SHP77 (cell line): ENCODE measurements around the gene CEP135.
A peak's percentile ranks its signal among the peaks of the same experiment; 100 is the strongest.
"Not testable (repeated sequence)": the region's sequence is repeated elsewhere in the genome, so short reads cannot be mapped to it uniquely, and the experiment has no call there.

Experiments used
- DNase-seq, 2 experiments: peaks; one replicate each; lab custom pipeline; 2025; lab: John Stamatoyannopoulos, UW

The CEP135 gene

GRCh38 chr4:55941881-55942396 is 6.8 kb upstream of the CEP135 start:
- no peak for DNase-seq

GRCh38 chr4:55947254-55947882 is 1.4 kb upstream of the CEP135 start:
- DNase-seq = peak in 1 of 2 experiments; percentile 10

- peak; percentile 10 to 15 for DNase-seq
These were observed 626 bp upstream of the CEP135 start for GRCh38 chr4:55947912-55948725.

DNA sequence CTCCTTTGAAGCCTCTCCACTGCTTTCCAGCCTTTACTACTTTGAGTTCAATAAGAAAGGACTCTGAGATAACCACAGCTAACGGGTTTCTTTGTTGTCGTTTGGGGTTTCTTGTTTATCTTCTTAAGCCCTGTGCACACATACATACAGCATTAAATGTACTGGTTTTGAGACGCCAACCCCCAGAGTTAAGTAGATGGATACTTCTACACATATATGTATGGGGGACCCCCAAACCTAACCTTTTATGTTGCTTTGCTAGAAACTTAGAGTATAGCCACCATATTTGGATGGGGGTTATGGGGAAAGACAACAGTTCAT is 697 bp downstream of the CEP135 start:
- no peak for DNase-seq

DNA sequence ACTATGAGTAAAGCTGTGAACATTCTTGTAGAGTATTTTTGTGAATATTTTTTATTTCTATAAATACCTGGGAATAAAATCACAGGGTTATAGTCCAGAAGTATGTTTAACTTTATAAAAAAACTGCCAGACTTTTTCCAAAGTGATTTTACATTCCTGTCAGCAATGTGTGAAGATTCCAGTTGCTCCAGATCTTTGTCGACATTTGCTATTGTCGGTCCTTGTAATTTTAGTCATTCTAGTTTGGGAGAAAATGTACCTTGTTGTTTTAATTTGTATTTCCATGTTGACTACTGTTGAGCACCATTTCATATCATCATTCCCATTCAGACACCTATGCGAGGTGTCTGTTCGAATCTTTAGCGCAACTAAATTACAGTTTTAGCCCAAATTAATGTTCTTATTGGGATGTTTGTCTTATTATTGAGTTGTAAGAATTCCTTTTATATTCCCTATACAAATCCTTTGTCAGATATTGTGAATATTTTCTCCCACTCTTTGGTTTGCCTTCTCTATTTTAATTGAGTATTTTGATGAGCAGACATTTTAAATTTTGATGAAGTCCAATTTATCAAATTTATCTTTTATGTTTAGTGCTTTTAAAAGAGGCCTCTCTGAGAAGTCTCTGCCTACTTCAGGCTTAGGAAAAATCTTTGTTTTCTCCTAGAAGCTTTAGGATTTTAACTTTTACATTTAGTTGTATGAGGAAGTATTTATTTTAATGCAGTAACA is 2.6 kb downstream of the CEP135 start:
- DNase-seq = no peak

- no peak for DNase-seq
These were observed 7.0 kb downstream of the CEP135 start for GRCh38 chr4:55955710-55956109.

DNA sequence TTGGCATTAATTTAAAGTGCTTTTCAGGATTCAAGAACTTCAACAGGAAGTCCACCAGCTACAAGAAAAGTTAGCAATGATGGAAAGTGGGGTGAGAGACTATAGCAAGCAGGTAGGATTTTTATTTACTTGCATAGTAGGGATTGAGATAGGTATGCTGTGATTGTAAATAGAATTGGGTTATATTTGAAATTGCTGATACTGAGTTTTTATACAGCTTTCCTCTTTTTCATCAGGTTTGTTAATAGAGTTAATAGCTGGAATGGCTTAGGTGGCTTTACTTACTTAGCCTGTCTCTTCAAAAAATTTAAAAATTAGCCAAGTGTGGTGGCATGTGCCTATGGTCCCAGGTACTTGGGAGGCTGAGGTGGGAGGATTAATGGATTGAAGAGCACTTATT is 10.9 kb downstream of the CEP135 start:
- DNase-seq = no peak

GRCh38 chr4:55964046-55964445 is 15.3 kb downstream of the CEP135 start:
- no peak for DNase-seq

DNA sequence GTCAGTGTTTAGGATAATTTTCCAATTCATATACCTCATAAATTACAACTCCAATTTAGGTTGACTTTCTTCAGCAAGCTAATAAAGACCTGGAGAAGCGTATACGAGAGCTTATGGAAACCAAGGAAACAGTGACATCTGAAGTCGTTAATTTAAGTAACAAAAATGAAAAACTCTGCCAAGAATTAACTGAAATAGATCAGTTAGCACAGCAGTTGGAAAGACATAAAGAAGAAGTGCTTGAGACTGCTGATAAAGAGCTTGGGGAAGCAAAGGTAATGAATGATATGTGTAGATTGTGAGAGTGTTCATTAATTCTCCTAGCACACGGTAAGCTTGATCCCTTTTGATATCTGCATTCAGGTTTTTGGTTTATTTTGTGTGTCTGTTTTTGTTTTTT is 16.8 kb downstream of the CEP135 start:
- DNase-seq = no peak

GRCh38 chr4:55966324-55966723 is 17.6 kb downstream of the CEP135 start:
- not testable (repeated sequence) for DNase-seq

DNA sequence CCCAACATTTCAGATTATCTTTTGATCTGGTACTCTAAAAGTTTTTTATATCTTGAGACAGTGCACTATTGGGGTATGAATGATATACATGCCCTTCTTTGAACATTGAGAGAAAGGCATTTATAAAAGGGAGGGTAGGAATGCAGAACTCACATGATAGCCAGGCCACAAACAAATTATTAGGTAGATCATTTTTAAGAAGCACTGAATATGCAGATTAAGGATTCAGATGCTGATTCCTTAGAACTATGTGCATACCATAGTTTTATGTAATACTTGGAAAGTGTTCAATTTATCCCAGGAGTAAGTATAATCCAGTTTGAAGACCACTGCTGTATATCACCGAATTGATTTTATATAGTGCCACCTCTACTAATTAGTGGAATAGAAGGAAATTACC is 18.6 kb downstream of the CEP135 start:
- DNase-seq = no peak

DNA sequence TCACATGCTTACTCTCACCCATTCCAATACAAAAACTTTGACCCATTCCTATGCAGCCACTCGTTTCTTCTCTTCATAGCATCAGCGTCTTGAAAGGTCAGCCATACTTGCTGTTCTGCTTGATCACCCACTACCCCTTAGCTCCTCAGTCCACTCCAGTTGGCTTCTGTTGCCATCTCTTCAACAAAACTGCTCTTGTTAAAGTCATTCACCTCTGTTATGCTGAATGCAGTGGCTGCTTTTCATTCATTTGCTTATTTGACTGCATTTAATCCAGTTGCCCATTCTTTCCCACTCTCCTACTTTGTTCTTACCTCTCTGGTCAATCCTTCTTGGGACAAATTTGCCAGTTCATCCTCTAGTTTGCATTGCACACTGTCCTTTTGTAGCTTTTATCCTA is 24.9 kb downstream of the CEP135 start:
- DNase-seq = no peak

DNA sequence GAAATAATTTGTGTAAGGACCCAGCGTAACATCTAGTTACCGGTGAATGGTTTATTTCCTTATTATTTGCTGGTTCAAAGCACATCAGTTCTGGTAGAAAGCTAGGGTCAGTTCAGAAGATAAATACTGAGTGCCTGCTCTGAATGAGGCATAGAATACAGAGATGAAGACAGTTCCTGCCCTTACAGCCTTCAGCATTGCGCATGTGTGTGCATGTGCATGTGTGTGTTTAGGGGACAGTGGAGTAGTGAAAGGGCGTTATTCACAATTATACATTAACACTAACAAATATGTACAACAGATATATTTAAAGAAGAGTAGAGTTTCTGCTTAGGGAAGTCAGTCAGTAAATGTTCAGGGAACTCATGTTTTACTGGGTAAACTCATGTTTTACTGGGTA is 29.1 kb downstream of the CEP135 start:
- DNase-seq = no peak

DNA sequence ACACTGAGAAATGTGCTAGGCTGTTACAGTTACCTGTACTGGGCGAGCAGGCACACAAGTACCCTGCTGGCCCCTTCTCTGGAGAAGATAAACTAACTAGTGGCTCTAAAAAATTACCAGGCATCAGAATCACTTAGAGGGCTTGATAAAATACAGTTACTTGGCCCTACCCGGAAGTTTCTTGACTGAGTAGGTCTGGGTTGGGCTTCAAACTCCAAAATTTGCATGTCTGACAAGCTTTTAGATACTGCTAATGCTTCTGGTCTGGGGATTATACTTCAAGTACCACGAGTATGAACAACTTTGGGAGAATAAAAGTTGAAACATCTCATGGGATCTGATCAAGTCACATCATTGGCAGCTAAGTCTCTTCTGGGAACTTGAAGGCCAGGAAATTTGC is 30.8 kb downstream of the CEP135 start:
- no peak for DNase-seq

DNA sequence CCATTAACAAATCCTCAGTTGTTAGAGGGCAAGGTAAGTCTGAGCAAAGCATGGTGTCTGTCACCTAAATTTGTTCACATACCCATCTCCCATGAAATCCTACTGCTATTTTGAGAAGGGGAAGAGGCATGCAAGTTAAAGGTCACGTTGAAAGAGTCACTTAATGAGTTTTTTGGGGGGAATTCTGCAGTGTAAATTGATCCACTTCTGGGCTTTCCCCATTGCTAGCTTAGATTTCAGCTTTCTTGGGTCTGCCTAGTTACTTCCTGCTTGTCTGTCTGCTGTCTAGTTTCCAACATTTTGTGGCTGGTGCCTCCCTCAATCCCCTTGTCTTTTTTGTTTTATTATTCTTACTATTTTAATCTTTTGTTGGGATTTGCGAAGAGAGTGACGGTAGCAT is 32.0 kb downstream of the CEP135 start:
- no peak for DNase-seq

GRCh38 chr4:55982976-55983375 is 34.2 kb downstream of the CEP135 start:
- DNase-seq = no peak

- DNase-seq = no peak
These were observed 41.0 kb downstream of the CEP135 start for GRCh38 chr4:55989766-55990165.

- no peak for DNase-seq
These were observed 45.4 kb downstream of the CEP135 start for GRCh38 chr4:55993994-55994663.

GRCh38 chr4:55996646-55997045 is 47.9 kb downstream of the CEP135 start:
- DNase-seq = no peak

GRCh38 chr4:56003606-56004005 is 54.9 kb downstream of the CEP135 start:
- no peak for DNase-seq

- DNase-seq = no peak
These were observed 55.5 kb downstream of the CEP135 start for GRCh38 chr4:56004235-56004634.

- DNase-seq = no peak
These were observed 58.4 kb downstream of the CEP135 start for GRCh38 chr4:56007154-56007553.
